Fibroblast of the aortic adventitia (primary cell): Measurements from ENCODE around the gene IQGAP3. TPM values are rescaled to one million over a fixed set of nuclear protein-coding genes. Genes with fewer than 3 reads are reported as not detected.

Experiments used
- DNase-seq: peaks from one replicate; pipeline ENCODE4 v3.0.0-alpha.2; 2010; ENCODE audit warnings: low read depth
- H3K4me3 ChIP-seq: 2 replicates; pipeline ENCODE4 v1.5.1; 2011; ENCODE audit warnings: low read depth, mild to moderate bottlenecking, control low read depth, low read length, moderate library complexity
- total RNA-seq: library from RNA; depleted of rRNA; stranded (reverse); fragments of >200 nt; gene quantifications from 2 replicates; pipeline ENCODE4 v1.2.3, GENCODE V29; 2012; ENCODE audit warnings: low replicate concordance
- TF ChIP-seq, protein P1 (sequence below): IDR thresholded peaks from 2 replicates; pipeline ENCODE4 v1.5.1; 2011; ENCODE audit warnings: mild to moderate bottlenecking, low read length, control low read depth, inconsistent platforms; ENCODE audit not compliant: insufficient read depth

IQGAP3 gene
- total RNA-seq, 1 donor = 28.7 TPM

GRCh38 chr1:156516821-156517220, 55.5 kb downstream of the IQGAP3 start:
- no peak for DNase-seq
- TF ChIP-seq, protein P1, sequence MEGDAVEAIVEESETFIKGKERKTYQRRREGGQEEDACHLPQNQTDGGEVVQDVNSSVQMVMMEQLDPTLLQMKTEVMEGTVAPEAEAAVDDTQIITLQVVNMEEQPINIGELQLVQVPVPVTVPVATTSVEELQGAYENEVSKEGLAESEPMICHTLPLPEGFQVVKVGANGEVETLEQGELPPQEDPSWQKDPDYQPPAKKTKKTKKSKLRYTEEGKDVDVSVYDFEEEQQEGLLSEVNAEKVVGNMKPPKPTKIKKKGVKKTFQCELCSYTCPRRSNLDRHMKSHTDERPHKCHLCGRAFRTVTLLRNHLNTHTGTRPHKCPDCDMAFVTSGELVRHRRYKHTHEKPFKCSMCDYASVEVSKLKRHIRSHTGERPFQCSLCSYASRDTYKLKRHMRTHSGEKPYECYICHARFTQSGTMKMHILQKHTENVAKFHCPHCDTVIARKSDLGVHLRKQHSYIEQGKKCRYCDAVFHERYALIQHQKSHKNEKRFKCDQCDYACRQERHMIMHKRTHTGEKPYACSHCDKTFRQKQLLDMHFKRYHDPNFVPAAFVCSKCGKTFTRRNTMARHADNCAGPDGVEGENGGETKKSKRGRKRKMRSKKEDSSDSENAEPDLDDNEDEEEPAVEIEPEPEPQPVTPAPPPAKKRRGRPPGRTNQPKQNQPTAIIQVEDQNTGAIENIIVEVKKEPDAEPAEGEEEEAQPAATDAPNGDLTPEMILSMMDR = no peak

GRCh38 chr1:156515956-156516355, 56.4 kb downstream of the IQGAP3 start:
- H3K4me3 ChIP-seq = no peak overlapping the region
- TF ChIP-seq, protein P1 = no peak
- no peak for DNase-seq

More at GRCh38 chr1:156516821-156517220, 55.5 kb downstream of the IQGAP3 start:
- H3K4me3 ChIP-seq = no peak overlapping the region

DNA sequence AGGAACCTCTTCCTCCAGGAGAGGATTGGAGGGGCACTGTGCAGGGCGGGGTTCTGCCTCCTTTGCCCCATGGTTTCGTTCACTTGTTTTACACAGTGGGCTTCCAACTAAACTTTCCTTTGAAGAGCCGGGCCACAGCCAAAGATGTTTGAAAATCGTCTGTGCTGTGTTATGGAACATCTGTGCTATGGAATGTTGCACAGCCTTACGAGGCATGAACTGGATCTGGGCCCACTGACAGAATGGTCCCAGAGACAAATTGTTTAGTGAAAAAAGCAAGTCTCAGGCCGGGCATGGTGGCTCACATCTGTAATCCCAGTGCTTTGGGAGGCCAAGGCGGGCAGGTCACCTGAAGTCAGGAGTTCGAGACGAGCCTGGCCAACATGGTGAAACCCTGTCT, 59.2 kb downstream of the IQGAP3 start:
- DNase-seq = peak; percentile 49
- no peak overlapping the region for H3K4me3 ChIP-seq
- TF ChIP-seq, protein P1 = no peak

- no peak for DNase-seq
- TF ChIP-seq, protein P1 = no peak
- no peak overlapping the region for H3K4me3 ChIP-seq
Measured at GRCh38 chr1:156511644-156512043, 60.7 kb downstream of the IQGAP3 start.

DNA sequence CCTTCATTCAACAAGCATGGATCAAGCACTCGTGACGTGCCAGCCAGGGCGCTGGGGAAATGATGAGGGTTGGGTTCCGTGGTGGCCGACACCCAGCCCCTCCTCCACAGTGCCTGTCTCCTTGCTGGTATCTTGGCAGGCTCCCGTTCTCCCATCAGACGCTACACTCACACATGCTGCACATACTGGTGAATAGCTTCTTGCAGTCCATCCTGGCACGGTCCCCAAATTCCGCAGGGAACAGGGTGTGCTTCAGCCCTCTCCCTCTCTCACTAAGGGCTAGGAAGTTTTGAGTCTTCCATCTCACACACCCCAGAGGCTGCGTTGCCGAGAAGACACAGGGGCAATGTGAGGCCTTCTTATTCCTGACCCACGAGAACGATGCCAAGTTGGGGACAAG, 61.7 kb downstream of the IQGAP3 start:
- DNase-seq = peak; percentile 78
- TF ChIP-seq, protein P1 = no peak
- H3K4me3 ChIP-seq = no peak overlapping the region

- H3K4me3 ChIP-seq = no peak overlapping the region
- DNase-seq = no peak
- TF ChIP-seq, protein P1 = no peak
Measured at GRCh38 chr1:156509424-156510034, 62.8 kb downstream of the IQGAP3 start.

- TF ChIP-seq, protein P1 = no peak
- DNase-seq = no peak
- H3K4me3 ChIP-seq = no peak overlapping the region
Measured at GRCh38 chr1:156508955-156509234, 63.5 kb downstream of the IQGAP3 start.
